Activated CD8-positive, alpha-beta memory T cell treated with anti-CD3 and anti-CD28 coated beads, Interleukin-2, amount 50 U/mL, for 48 hours (primary cell): ENCODE measurements around the gene BHLHA15.

Source experiments
- DNase-seq: peaks from one replicate; pipeline ENCODE4 v3.0.0-alpha.2; 2020

BHLHA15 gene

DNA sequence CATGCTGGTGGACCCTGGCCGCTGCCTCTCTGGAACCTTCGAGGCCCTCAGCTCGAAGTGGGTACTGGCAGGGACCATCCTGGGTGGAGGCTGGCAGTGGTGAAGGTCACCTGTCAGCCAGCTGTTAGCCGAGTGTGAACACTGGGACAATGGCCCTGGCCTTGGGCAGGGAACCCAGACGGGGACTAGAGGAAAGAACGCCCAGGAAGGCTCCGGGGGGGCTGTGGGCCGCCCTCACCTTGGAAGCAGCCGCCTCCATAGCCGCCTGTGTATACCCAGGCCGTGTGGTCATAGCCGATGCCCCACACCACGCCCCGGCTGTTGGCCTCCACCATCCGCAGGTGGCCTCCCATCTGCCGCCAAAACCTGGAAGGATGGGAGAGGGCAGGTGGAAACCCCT is 17.6 kb downstream of the BHLHA15 start:
- DNase-seq: no peak

DNA sequence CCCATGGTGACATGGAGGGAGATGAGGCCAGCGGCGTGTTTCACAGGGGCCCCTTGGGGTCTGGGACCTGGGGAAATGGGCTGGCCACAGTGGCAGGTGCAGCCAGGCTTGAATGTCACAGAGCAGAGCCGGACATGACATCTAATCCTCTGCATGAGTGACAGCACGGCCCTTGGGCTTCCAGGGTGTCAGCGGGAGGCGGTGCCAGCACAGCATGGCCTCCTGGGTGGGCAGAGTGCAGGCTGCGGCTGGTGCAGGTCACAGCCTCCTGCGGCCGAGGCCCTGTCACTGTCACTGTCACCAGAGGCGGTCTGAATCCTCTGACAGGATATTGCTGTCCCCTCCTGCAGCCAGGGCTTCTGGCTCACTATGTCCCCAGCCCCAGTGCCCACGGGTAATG is 18.2 kb downstream of the BHLHA15 start:
- no peak for DNase-seq

DNA sequence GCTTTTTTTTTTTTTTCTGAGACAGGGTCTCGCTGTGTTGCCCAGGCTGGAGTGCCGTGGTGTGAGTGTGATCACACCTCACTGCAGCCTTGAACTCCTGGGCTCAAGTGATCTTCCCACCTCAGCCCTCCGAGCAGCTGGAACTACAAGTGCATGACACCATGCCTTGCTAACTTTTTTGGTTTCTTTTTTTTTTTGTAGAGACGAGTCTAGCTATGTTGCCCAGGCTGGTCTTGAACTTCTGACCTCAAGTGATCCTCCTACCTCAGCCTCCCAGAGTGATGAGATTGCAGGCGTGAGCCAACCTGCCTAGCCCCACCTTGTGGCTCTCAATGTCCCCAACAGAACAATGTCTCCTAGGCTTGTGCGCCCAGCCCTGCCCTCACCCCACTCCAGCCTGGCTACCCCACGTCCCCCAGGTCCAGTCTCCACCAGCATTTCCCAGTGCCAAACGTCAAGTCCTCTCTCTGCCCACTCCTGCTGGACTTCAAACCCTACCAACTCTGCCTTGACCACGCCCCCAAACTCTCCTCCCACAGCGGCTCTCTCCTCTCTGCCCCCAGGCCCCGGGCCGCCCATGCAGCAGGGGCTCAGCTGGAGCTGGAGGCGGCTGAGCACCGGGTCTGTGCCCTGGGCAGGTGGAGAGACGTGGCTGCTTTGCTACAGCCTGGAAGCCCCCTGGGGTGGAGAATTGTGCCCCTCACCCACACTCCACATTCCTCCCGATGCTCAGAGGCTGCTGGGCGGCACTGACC is 18.9 kb downstream of the BHLHA15 start:
- no peak for DNase-seq

DNA sequence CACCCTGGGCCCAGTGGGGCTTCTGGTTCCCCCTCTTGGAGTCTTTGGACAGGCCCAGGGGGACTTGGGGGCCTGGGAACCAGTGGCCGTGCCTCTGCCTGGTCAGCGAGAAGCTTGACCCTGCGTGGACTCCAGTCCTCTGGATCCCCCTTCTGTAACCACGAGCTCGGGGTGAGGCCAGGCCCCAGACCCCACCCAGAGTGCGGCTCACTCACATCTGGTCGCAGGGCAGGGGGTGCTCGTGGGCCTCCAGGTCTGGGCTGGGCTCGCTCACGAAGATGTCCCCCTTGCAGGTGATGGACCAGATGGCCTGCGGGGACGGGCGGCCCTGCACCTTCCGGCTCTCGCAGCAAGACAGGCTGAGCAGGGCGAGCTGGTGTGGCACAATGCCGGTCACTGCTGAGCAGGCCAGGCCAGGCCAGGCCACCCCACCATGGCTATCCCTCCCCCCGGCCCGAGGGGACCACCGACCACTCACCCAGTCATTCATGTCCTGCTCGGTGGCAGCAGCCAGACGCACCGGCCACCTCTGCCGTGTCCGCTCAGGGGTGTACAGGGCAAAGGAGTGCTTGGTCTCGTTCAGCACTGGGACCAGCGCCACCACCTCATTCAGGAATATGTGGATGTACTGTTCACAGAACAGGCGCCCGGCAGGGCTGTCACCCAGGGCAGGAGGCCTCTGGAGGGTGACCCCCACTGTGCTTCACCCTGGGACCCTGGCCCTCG is 19.7 kb downstream of the BHLHA15 start:
- no peak for DNase-seq

DNA sequence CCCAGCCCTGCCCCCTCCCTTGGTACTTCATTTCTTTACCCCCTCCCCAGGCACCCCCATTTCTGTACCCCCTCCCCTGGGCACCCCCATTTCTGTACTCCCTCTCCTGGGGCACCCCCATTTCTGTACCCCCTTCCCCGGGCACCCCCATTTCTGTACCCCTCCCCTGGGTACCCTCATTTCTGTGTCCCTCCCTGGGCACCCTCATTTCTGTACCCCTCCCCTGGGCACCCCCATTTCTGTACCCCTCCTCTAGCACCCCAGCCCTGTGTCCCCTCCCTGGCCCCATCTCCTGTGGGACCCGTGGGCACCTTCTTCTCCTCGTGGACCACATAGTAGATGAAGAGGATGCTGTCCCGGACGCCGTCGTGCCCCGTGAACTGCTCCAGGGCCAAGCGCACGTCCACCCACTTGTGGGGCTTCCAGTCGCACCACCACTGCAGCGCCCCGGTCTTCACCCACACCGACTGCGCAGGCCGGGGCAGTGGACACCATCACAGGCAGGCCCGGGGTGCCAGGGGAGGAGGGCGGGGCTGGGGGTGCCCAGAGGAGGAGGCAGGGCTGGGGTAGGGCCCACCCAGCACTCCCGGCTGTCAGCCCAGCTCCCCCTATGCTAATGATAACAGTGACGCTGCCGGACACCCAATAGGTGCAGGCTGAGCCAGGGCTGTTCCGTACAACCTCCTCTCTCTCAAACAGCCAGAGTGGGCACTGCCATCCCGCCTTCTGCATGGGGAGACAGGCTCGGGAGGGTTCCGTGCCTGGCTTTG is 20.4 kb downstream of the BHLHA15 start:
- DNase-seq: no peak

DNA sequence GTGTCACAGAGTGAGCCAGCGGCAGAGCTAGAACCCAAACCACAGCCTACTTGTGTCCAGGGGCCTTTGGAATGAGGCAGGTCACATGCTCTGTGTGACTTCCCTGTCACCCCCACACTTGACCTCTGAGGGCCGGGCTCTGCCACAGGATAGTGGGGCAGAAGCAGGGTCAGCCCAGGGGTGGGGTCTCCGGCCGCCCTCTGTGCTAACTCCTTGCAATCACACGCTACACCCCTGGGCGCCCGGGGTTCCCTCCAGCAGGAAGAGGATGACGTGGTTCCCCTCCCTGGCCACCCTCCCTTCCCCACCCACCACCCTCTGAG is 21.0 kb downstream of the BHLHA15 start:
- no peak for DNase-seq

DNA sequence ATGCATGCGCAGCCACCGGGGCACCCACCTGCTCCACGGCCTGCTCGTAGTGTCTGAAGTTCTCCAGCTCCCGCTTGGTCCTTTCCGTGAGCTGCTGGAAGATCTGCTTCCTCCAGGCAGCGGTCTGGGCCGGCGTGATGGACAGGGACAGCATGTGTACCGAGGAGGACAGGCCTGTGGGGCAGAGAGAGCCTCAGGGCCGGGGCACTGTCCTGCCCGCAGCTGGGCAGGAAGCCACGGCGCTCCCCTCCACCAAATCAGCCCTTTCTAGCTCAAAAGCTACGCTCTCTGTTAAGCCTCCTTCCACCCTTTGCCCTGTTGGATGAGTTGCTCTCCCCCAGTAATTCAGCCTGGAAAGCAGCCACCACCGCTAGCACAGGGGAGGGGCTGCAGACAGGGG is 21.6 kb downstream of the BHLHA15 start:
- DNase-seq: no peak

DNA sequence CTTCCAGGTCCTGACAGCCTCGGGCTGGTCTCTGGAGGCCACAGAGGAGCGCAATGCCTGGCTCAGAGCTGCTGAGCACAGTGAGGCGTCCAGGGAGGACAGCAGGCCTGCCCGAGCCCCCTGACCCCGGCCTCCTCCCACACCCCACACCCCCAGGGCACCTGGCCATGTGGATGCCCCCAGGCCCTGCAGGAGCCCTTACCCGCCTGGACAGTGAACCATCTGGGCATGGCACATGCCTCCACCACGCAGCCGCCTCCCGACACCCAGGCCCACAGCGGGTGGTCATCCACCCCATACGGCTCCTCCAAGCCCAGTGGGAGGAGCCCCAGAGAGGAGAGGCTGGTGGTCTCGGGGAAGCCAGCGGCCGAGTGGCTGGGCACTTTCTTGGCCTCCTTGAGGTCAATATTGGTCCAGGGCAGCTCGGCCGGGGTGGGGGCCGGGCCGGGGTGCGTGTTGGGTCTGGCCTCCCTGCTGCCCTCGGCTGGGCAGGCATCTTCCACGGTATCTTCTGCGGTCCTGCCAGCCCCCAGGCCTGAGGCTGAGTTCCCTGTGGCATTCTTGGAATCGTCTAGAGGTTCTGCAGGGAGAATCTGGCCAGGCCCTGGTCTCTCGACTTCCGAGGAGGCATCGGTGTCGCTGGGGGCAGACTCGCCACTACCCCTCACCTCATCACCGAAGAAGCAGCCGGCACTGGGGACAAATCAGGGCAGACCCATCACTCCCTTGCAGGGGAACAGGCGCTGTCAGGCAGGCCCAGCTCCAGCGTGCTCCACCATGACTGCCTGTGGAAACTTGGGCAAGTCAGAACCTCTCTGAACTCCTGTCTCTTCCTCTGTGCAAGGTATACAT is 22.2 kb downstream of the BHLHA15 start:
- no peak for DNase-seq

DNA sequence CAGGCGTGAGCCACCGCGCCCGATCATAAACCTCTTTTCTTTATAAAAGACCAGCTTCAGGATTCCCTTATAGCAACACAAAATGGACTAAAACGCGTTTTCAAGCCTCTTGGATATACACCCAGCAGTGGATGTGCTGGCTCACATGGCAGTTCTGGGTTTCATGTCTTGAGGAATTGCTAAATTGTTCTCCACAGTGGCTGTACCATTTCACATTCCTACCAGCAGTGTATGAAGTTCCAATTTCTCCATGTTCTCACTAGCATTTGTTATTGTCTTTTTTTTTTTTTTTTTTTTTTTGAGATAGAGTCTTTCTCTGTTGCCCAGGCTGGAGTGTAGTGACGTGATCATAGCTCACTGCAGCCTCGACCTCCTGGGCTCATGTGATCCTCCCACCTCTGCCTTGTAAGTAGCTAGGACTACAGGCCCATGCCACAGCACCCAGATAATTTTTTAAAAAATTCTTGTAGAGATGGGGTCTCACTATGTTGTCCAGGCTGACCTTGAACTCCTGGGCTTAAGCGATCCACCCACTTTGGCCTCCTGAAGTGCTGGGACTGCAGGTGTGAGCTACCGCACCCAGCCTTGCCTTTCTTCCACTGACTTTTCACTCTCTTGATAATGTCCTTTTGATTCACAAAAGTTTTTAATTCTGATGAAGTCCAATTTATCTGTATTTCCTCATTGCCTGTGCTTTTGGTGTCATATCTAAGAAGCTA is 23.3 kb downstream of the BHLHA15 start:
- DNase-seq: no peak

DNA sequence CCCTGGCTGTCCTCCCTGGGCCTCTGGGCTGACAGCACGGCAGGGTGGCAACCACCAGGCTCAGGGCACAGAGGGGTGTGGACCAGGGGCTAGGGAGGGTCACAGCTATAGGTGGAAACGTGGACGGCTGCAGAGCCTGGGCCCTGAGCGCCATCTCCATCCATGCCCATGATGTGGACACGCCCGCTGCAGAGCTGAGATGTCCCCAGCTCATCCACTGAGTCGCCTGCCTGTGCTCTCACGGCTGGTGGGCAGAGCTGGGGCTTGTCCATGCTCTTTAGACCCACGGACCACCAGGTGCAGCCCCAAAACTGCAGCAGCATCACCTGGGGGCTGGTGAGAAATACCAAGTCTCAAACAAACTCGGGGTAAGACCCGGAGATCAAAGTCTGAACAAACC is 24.7 kb downstream of the BHLHA15 start:
- no peak for DNase-seq

DNA sequence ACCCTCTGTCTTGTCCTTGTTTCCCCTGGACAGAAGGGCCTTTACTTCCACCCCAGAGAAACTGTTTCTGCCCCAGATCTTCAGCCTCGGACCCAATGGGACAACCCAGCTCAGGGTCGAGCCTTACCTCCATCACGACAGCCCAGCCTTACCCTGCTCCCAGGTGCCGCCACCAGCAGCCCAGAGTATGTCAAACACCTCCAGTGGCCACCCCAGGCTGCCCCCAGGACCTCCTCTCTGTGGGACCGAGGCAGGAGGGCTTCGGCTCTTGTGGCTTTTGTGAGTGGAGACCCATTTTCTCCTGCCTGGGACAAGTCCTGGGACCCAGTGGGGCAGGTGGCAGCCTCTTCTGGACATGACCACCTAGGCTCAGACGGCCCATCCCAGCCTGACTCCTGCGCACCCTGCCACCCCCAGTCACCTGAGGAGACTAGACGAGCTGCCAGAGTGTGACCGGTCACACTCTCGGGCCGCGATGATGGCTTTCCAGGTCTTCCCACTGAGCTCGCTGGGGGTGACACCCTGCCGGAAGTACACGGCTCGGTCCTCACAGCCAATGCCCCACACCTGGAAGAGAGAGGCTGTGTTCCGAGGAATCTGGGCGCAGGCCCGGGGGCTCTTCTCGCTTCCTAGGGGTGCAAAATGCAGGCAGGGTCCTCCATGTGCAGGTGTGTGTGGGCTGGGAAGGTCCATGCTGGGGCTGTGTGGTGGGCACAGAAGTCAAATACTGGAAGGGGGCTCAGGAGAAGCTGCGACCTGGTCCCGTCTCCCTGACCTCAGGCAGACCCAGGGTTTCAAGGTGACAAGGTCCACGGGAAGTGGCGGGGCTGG is 25.3 kb downstream of the BHLHA15 start:
- DNase-seq: no peak

DNA sequence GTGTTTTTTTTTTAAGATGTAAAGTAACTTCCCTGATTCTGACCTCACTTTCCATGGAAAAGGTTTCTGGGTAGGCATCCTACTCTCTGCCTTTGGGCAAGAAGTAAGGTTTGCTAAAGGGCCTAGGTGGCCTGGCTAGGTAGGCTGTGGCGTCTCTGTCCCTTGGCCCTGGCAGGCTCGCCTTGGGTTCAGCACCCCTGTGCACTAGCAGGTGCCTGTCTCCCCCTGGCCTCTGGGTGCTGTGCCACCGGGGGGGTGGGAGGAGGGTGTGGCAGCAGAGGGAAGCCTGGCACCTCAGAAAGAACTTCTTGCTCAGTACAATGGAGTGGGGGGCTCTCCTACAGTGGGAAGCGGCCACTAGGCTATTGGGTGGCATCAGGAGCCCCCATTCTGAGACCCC is 26.8 kb downstream of the BHLHA15 start:
- DNase-seq: no peak

DNA sequence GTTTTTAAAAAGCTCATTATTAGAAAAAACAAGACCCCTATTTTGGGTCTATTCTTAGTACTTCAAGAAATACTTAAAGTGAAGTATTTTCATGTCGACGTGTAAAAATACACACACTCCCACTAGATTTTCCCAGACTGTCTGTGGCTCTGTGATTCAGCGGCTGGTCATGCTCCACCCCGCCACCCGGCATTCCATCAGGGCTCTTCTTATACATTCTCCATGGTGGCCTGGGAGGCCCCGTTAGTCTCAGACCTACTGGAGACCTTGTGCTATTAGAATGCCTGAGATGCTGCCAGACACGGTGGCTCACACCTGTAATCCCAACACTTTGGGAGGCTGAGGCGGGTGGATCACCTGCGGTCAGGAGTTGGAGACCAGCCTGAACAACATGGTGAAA is 27.7 kb downstream of the BHLHA15 start:
- DNase-seq: no peak

DNA sequence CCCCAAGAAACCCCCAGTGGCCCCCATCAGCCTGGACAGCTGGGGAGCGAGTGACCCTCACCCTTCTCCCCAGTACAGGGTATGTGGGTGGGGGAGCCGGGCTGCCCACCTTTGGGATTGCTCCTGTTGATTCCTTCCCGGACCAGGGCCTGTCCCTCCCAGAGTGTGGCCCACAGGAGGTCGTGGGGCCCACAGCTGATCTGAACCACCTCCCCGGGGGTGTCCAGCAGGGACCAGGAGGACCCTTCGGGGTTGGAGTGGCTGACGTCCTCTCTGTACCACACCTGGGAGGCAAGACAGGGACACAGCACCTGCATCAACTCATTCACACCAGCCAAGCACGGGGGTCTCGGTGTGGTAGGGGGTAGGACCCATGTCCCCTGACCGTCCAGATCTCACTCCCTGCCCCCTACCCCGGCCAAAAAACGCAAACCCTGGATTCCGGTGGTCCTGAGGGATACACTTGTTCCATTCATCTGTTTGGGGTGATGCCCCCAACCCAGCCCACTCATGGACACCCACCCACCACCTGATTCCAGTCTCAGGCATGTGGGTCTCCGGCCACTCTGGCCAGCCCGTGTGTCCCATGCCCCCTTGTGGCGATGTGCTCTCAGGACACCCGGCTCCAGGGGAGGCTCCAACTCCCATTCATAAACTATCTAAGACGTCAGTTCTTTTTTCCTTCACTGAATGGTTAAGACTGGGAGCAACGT is 29.9 kb downstream of the BHLHA15 start:
- peak; percentile 60 for DNase-seq

DNA sequence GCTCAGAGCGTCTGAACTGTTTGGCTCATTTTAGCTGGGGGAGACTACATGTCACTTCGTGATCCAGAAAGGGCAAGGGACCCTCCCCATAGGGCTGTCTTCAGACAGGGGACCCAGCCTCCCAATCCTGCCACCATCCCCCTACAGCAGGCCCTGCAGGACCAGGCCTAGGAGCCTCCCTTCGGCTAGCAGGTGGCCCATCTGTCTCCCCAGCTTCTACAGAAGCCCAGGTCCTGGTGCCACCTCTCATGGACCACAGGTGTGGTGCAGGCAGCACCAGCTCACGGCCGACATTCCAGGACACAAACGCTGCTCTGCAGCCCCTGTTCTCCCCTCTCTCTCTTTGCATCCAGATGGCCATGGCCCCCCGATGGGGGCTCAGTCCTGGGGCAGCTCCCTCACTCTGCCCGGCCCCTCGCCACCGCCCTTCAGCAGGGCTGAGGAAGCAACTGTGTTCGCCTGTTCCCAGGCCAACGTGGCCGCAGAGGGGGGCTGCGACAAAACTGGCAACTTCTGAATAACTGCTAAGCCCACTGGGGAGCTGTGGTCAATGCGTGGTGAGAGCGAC is 30.5 kb downstream of the BHLHA15 start:
- no peak for DNase-seq

DNA sequence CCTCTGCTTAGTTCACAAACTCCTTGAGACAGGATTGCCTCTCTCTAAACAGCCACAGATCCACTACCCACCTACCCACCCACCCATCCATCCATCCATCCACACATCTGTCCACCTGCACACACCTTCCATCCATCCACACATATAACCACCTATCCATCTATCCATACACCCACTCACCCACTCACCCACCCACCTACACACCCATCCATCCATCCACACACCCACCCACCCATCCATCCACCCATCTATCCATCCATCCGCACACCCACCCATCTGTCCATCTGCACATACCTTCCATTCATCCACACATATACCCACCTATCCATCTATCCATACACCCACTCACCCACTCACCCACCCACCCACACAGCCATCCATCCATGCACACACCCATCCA is 31.1 kb downstream of the BHLHA15 start:
- DNase-seq: no peak

DNA sequence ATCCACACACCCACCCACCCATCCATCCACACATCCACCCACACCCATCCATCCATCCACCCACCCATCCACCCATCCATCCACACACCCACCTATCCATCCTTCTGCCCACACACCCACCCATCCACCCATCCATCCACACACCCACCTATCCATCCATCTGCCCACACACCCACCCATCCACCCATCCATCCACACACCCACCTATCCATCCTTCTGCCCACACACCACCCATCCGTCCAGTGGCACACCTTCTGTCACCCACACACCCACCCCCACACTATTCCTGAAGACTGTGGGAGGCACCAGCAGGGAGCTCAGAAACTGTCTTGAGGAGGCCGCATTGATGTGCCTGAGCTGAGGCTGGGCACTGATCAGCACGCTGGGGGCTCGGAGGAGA is 31.7 kb downstream of the BHLHA15 start:
- no peak for DNase-seq

DNA sequence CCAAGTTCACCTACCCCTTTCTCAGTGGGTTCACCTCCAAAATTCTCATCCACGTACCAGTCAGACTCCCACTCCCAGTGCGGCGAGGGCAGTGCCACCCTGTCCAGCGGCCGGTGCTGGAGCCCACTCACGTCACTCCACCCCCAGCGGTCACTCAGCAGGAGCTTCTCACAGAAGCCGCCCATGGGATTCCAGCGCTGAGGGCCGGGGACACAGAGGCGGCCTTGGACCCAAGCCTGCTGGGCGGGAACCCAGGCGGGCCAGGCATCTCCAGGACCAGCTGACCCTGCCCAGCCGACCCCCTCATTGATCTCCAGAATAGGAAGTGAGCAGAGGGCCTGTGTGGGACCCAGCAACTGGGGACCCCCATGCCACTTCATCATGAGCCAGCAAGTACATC is 33.6 kb downstream of the BHLHA15 start:
- no peak for DNase-seq

DNA sequence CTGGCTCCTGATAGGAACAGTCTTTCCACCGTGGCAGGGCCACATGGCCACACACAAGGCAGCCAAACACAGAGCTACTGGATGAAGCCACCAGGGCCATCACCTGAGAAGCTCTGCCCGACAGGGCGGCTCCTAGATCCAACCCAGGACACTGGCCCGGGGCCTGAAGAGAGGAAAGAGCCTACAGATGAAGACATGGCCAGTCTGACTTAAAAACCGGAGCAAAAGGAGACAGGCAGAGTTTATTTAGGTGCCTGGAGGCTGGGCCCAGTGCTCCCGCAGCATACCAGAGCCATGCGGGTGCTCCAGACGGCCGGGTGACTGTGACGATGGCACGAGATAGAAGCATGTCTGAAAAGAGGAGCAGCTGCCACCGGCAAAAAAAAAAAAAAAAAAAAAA is 36.9 kb downstream of the BHLHA15 start:
- no peak for DNase-seq

DNA sequence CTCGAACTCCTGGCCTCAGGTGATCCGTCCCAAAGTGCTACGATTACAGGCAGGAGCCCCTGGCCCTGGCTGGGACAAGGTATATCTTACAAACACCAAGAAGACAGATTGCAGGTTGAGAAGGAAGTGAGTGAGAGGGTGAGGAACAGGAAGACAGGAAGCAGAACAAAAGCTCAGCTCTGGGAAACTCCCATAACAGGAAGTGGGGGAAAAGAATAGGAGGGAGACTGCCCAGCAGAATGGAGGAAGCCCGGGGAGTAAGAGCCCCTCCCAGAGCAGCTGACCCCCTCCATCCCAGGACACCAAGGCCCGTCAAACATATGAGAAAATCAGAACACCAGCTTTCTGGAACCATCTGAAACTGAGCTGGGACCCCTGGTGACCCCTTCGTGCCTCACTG is 37.9 kb downstream of the BHLHA15 start:
- no peak for DNase-seq

DNA sequence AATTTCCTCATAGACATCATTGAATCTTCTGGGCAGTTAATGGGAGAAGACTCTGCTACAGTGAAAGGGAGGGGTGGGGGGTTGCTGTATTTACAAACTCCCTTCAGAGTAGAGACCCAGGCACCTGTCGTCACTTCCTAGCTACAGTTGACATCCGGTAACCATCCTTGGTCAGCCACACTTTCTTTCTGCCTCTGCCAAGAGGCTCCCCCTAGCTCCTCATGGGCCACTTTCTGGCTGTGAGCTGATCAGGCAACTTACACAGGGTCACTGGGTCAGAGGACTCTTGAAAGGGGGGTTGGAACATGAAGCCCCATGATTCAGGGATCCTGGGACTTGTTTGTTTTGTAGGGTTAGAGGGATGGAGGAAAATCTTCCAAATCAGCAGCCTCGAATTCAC is 39.5 kb downstream of the BHLHA15 start:
- peak; percentile 66 for DNase-seq
